GM19193 (cell line): Measurements from ENCODE around the gene HPSE.

ENCODE experiments used
- POLR2A ChIP-seq: IDR thresholded peaks from 4 replicates; pipeline ENCODE4 v1.6.1; 2011; ENCODE audit not compliant: insufficient read depth, insufficient read length; ENCODE audit errors: extremely low read depth

Gene HPSE

GRCh38 chr4:83356899-83357661 lies 22.4 kb upstream of the HPSE start:
- no peak for TF ChIP-seq POLR2A

GRCh38 chr4:83353516-83353915 lies 18.9 kb upstream of the HPSE start:
- no peak for TF ChIP-seq POLR2A

DNA sequence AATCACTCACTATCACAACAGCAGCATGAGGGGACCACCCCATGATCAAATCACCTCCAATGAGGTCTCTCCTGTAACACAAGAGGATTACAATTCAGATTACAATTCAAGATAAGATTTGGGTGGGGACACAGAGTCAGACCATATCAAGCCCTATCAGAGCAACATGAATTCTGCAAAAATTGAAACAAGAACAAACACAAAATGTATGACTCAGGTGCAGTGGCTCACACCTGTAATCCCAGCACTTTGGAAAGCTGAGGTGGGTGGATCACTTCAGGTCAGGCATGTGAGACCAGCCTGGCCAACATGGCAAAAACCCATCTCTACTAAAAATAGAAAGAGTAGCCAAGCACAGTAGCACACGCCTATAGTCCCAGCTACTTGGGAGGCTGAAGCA lies 13.4 kb upstream of the HPSE start:
- no peak for TF ChIP-seq POLR2A

DNA sequence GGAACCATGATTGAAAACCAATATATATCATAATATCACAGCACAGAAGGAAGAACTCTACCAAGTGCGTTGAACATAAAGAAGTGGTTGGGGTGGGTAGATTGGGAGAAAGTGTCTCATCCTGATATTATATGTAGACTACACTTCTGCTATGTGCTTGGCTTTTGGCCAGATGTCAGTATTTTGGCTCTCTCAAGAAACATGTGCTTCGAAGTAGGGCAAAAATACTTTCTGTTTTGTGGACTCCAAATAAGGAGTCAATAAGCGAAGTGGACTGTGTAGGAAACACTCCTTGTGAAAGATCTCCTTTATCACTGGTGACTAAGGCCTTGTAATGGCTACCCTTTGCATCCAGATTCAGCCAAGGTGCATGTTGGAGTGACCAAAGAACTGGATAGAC lies 7.8 kb upstream of the HPSE start:
- TF ChIP-seq POLR2A = no peak

GRCh38 chr4:83340692-83341343 lies 6.2 kb upstream of the HPSE start:
- TF ChIP-seq POLR2A = no peak

GRCh38 chr4:83339573-83339972 lies 4.9 kb upstream of the HPSE start:
- no peak for TF ChIP-seq POLR2A

DNA sequence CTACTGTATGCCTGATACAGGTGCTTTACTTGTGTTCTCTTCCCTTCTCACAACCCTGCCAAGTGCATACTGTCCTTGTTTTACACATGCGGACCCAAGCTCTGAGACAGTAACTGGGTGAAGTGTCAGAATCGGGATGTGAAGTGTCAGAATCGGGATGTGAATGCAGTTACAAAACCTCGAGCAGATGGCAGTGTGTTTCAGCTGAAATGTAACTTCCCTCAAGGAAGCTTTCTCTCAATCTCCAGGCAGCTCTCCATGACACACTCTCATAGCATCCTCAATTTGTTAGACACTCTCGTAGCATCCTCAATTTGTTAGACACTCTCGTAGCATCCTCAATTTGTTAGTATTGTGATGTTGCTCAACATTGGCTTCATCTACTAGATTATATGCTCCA lies 1.1 kb upstream of the HPSE start:
- TF ChIP-seq POLR2A = no peak

DNA sequence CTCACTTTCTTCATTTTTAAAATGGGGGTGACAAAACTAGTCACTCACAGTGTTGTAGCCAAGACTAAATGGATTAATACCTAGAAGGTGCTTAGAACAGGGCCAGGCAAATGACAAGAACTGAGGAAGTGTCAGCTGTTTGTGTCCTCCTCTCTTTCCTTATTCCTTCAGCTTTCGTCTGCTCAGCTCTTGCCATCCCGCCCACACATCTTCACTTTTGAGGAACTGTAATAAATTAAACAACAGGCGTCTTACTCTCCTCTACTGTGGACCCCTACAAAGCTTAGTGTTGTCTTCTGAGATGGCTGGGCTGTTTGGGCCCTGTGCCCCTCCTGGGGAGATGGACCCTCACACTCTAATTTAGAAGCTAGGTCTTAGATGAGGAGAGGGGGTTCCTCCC lies 2.7 kb downstream of the HPSE start:
- no peak for TF ChIP-seq POLR2A

- TF ChIP-seq POLR2A = no peak
Measured at GRCh38 chr4:83329521-83330110, 5.0 kb downstream of the HPSE start.

DNA sequence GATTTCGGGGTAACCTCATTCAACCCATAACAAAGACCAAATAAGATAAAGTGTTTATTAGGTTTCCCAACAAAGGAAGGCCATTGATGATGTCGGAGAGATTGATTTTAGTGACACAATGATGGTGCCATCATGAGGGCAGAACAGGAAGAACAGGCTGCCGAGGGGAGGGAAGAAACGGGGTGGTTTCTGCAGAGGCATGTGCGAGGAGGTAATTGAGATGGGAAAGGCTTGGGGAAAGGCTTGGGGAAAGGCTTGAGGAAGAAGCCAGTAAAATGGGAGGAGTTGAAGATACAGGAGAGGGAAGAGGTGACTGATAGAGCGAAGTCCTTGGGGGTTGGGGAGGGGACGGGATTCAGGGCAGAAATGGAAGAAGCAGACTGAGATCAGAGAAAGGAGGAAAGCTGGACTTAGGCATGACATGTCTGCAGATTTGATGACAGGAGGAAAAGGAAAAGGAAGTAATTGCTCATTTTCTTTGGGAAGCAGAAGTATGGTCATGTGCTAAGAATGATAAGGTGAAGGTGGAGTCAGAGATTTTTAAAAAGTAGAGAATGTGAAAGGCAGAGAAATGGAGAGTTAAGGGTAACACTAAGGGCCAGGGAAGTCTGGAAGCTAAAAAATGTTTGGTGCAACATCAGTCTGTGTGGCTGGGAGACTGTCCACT lies 6.0 kb downstream of the HPSE start:
- no peak for TF ChIP-seq POLR2A

DNA sequence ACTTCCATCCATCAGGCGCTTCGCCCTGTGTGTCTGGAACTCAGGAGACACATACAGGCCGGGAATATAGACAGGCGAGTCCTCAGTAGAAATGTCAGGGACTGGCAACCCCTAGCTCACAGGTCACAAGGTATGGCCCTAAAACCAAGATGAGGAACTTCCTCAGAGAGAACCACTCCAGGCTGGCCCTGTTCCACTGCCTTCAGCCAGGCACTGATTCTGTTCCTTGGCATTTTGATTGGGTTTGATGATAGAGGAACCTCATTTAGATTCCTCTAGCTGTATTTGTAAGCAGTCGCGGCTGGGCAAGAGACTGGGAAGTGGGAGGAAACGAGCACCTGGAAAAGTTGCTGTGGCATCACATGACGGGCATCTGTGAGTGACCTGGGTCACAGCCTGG lies 8.1 kb downstream of the HPSE start:
- no peak for TF ChIP-seq POLR2A

GRCh38 chr4:83323136-83323535 lies 11.5 kb downstream of the HPSE start:
- TF ChIP-seq POLR2A = no peak

GRCh38 chr4:83320548-83320947 lies 14.1 kb downstream of the HPSE start:
- no peak for TF ChIP-seq POLR2A

DNA sequence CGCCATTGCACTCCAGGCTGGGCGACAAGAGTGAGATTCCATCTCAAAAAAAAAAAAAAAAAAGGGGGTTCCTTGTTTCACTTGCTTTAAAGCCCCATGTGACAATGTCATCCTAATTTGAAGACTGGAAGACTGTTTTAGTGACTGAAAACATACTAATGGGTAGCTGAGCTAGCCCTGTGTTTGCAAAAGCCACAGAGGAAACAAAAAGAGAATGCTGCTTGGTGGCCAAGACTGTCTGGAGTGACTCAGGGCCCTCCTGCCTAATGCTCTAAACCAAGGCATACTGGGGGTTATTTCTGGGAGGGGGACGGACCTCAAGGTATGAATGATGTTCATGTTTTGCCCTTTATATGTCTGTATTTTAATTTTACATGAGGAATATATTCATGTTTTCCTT lies 16.0 kb downstream of the HPSE start:
- no peak for TF ChIP-seq POLR2A

- no peak for TF ChIP-seq POLR2A
Measured at GRCh38 chr4:83317671-83318070, 17.0 kb downstream of the HPSE start.
